Measurements from ENCODE around the gene ZNF618.

GRCh38 chr9:114003351-114003750, 127.2 kb downstream of the ZNF618 start:
- TF ChIP-seq, protein P1, sequence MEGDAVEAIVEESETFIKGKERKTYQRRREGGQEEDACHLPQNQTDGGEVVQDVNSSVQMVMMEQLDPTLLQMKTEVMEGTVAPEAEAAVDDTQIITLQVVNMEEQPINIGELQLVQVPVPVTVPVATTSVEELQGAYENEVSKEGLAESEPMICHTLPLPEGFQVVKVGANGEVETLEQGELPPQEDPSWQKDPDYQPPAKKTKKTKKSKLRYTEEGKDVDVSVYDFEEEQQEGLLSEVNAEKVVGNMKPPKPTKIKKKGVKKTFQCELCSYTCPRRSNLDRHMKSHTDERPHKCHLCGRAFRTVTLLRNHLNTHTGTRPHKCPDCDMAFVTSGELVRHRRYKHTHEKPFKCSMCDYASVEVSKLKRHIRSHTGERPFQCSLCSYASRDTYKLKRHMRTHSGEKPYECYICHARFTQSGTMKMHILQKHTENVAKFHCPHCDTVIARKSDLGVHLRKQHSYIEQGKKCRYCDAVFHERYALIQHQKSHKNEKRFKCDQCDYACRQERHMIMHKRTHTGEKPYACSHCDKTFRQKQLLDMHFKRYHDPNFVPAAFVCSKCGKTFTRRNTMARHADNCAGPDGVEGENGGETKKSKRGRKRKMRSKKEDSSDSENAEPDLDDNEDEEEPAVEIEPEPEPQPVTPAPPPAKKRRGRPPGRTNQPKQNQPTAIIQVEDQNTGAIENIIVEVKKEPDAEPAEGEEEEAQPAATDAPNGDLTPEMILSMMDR (conservative IDR thresholded peaks at IDR 0.05; ENCODE audit: low read depth in 2 of 2), result no peak
- TF ChIP-seq EZH2phosphoT487 (IDR thresholded peaks at IDR 0.05; ENCODE audit: unreplicated experiment) (no peak), ETS1 (IDR thresholded peaks at IDR 0.05) (no peak), CREB1 (CRISPR knock-in tag; IDR thresholded peaks at IDR 0.05; ENCODE audit: low read depth) (no peak)
